HG03442 (cell line): ENCODE data around the gene UGP2.
"Not testable (repeated sequence)": the region's sequence is repeated elsewhere in the genome, so short reads cannot be mapped to it uniquely, and the experiment has no call there.

Experiments used
- ATAC-seq: cut with Tn5 transposase; IDR thresholded peaks from one replicate; pipeline ENCODE4 v1.9.1; 2021; ENCODE audit warnings: mild to moderate bottlenecking, moderate library complexity; ENCODE audit not compliant: unreplicated experiment

Gene UGP2

DNA sequence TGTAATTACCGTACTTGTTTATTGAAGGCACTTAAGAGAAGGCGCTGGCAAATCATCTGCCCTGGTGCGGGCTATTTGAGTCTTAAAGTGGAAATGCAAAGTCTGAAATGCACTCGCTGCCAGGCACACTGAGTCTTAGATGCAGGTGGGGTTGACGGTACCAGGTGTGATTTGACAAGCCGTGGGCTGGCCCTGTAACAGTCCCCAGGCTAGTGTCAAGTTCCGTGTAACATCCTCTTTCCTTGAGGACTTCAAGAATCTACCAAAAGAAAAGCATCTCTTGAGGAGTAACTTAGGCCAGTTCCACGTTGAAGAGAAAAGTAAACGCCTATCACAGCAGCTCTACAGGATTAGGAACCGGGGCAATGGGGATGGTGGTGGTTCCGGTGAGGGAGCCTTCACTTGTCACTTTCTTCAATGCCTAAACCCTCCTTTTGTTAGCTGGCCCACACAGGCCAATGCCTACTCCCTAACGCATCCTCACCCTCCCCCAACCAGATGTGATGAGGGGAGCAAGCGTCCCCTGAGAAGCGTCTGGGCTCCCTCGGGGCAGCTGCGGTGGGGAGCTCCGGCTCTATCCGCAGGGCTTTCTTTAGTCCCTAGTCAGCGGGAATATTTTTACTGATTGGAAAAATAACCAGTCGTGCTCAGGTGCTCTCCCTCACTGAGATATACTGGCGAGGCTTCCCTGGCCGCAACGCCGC is 1.5 kb upstream of the UGP2 start:
- peak; percentile 23 for ATAC-seq

DNA sequence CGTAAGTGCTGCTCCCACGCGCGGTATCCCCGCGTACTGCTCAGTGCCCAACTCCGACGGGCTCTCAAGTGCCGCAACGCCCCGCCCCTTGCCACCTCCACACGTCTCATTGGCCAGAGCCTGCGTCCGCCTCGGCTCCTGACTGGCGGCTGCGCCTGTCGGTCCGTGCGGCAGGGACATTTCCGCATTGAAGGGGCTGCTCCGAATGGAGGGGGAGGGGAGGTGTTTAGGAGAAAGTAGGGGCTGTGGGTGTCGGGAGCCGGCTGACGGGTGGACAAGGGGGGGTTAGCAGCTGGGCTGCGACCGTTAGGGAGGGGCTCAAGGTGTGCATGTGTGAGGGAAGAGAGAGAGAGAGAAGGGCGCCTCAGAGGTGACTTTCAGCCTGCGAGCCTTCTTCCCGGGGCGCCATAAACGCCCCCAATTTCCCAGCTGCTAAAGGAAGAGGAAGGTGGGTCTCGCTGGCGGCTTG is 877 bp upstream of the UGP2 start:
- peak; percentile 93 for ATAC-seq

DNA sequence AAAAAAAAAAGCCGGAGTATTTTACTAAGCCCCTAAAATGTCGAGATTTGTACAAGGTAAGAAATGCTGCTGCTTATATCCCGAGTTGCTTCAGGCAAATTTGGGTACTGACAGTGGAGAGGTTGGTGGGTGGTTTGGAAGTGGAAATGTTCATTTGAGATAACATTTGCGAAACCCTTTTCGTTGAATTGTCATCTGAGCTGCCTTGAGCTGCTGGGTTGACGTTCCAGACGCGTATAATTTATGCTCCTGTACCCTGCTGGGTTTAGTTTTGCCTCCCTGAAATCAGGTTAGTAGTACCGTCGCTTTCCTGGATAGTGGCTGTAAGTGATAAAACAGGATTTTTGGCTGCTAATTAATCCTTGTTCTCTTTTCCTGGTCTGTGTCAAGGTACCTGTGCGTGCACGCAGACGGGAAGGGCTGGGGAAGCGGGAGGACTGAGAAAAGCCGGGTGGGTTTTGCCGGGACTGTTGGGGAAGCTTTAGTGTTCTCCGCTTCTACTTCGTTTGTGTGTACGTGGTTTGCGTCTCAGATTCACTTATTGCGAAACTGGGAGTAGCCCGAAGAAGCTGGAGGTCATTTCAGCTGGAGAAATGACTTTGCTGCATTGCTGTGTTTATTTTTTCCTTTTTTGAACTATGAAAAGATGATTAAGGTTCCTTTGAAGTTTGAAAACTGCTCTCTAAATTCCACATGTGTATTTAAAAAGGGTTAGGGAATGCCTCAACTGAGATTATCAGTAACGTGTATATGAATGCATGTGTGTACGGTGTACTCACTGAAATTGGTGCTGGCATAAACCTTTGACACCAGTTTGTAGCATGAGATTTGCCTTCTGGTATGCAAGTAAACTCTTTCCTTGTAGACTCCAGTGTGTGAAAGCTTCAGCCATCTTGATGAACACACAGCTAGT is 709 bp downstream of the UGP2 start:
- ATAC-seq, result no peak

DNA sequence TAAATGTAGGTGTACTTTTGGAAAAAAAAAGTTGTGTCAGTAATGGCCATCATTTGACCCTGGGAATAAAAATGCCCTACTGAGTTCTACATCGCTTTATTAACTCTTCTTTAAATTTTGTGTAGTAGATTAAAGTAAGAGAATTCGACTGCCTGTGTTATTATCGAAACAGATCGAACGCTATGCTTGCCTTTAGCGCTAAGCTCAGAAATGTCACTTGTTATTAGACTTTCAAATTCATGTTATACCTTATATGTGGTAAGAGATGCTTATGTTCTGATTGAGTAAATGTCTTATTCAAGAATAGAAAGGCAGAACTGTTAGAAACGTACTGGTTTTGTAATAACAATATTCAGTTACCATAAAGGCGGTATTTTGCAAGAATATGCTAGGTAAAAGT is 1.4 kb downstream of the UGP2 start:
- no peak for ATAC-seq

DNA sequence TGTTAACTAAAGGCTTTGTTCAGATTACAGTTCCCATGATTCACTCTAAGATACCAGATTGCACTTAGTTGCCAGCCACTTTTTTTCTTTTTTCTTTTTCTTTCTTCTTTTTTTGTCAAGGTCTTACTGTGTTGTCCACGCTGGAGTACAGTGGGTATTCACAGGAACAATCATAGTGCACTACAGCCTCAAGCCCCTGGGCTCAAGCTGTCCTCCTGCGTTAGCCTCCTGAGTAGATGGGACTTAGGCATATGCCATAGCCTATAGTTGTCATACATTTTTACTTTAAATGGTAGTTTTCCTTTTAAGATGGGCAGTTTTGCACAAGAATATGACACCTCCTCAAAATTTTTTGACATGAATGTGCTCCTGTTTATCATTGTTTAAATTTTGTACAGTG is 2.1 kb downstream of the UGP2 start:
- ATAC-seq, result no peak

DNA sequence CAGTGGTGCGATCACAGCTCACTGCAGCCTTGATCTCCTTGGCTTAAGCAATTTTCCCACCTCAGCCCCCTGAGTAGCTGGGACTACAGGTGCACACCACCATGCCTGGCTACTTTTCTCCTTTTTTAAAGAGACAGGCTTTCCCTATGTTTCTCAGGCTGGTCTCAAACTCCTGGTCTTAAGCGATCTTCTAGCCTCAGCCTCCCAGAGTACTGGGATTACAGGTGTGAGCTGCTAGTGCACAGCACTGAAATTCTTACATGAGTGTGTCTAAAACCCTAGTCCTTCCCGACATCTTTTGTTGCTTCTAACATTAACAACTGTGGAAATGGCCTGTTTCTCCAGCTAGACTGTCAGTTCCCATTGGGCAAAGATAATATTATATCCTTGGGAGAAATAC is 2.9 kb downstream of the UGP2 start:
- no peak for ATAC-seq

DNA sequence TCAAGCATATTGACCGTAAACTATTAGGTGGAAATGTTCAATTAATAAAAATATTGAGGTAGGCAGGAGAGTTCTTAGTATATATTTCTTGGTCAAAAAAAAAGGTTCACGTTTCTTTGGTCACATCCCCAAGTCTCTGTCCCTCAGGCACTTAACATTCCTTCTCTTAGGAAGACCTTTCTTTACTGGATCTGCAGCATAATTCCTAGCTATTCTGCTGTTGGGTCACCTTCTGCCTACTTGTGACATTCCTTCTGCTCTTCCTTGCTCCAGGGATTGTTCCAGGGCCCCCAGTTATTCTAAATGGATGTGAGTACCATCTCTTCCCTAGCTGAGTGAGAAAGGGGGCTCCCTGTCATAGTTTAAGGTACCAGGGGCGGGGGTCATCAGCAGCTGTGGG is 4.2 kb downstream of the UGP2 start:
- no peak for ATAC-seq

DNA sequence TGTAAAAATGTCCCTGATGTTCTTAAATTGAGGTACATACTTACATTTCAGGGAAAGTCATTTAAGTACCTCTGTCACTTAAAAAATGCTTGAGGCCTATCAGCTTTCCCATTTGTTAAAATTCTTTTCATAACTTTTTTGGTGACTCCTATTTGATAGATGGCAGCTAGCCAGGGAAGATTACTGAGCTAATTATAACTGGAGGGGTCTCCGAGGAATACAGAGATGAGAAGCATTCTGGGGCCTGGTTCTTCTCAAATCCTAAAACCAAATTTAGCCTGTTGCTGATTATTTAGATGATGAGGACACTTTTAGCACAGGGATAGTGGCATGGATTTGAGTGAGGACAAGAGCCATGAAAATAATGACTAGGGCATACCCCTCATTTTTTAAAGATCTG is 4.8 kb downstream of the UGP2 start:
- no peak for ATAC-seq

DNA sequence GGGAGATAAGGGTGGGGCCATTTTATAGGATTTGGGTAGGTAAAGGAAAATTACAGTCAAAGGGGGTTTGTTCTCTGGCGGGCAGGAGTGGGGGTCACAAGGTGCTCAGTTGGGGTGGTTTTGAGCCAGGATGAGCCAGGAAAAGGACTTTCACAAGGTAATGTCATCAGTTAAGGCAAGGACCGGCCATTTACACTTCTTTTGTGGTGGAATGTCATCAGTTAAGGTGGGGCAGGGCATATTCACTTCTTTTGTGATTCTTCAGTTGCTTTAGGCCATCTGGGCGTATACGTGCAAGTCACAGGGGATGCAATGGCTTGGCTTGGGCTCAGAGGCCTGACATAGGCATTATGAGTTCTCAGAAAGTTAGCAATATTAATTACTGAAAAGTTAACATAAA is 5.9 kb downstream of the UGP2 start:
- ATAC-seq, result not testable (repeated sequence)

DNA sequence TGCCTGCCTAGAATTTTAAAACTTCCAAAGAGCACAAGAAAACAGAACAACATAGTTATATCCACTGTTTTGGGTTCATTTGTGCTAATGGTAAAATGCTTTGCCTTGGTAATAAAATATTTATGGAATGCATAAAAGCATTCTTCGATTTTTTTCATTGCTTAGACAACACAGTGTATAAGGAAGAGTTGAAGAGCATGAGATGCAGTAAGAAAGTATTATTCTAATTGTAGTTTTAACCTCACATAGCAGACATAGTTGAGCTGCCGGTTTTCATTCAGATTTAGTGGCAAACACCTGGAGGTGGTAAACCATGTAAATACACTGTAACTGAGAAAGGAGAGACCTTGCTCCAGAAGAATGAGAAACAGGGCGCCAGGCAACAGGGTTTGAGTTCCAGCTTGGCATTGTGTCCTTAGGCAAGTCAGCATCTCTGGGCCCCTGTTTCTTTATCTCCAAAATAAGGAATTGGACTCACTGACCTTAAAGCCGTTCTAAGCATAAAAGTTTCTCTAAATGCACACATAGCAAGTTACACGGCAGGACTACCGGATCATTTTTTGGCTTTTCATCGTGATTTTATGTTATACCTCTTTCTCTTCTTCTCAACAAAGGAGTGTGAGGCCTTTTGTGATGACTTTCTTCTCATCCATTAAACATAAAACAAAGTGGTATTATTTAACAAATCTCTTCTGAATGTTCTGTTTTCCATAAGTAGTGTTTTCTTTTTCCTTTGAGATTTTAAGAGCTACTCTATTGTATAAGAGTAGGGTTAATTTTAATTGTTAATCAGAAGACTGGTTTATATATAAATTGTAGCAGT is 7.9 kb downstream of the UGP2 start:
- no peak for ATAC-seq

DNA sequence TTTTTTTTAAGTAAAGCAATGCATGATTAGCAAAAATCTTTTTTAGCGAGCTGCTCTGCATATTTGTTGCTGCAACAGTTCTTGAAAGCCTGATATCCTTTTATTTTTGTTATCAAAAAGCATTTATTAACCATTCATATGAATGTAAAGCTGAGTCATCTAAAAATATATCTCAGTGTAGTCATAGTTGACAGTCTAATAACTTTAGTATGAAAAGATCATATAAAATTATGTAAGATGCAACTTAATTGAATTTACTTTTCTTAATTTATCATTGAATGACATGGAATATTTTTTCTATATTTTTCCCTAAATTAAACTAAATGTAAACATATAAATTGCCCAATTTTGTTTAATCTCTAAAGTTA is 8.5 kb downstream of the UGP2 start:
- no peak for ATAC-seq

DNA sequence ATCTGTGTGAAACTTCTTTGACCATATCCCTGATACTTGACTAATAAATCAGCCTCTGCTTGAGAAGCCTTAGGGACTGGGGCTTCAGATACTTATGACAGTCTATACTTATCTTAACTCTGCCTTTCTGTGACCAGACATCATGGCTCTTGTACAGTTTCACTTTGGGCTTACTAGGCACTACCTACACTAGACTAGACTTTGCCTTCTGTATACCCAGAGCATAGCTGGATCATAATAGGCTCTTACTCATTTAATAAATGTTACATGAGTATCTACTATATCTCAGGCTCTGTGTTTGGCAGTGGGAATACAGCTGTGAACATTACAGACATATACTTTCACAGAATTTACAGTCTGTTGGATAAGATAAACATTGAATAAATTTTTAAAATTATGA is 9.0 kb downstream of the UGP2 start:
- no peak for ATAC-seq

DNA sequence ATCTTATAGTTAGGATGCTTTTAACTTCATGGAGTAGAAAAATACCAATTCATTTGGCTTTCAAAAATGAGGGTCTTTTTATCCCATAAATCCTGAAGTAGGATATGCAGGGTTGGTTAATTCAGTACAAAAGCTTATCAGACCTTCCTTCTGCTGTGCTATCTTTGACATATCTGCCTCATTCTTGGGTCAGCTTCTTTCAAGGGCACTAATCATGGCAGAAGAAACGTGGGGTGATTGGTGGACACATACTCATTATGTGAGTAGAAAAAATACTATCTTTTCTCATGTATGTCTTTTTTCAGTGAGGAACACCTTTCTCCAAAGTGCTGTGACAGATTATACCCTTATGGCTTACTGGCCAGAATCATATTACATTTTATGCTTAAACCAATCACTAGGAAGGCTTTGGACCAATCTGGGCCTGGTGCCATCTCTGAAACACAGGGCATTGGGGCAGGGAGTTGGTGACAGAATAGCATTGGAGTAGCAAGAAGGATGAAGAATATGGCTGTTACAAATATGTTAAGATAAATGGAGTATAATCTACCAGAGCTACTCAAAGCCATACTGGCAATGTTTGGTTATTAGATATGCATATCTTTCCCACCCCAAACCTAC is 10.1 kb downstream of the UGP2 start:
- no peak for ATAC-seq

DNA sequence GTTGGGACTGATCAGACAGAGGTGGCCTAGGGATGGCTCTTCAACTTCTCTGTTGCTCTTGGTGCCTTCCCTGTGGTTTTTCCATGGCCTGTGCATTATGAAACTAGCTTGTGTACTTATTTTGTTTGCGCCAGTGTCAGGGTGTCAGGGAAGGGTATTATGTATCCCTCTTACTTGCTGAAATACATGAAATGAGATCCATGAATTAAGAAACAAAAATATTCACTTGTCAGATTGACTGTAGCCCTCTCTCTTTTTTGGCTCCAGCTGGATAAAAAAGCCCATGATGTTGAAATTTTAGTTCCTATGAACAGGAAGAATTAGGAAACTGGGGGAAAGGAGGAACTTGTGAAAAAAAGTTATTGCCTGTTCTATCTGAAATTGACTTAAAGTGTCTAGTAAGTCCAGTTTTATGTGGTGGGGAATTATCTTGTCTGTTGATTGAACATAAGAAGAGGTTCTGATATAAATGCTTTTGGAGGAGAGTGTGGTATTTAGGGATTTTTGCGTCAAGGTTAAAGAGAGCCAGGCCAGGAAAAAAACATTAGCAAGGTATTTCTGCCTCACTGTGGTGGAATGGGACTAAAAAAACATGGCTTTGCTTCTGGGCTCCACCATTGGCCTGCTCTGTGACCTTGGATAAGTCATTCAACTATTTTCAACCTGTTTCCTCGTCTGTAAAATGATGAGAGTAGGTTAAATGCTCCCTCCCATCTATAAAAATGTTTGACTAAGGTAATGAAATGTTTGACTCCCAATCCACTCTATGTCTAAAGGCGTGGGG is 12.0 kb downstream of the UGP2 start:
- ATAC-seq, result no peak

DNA sequence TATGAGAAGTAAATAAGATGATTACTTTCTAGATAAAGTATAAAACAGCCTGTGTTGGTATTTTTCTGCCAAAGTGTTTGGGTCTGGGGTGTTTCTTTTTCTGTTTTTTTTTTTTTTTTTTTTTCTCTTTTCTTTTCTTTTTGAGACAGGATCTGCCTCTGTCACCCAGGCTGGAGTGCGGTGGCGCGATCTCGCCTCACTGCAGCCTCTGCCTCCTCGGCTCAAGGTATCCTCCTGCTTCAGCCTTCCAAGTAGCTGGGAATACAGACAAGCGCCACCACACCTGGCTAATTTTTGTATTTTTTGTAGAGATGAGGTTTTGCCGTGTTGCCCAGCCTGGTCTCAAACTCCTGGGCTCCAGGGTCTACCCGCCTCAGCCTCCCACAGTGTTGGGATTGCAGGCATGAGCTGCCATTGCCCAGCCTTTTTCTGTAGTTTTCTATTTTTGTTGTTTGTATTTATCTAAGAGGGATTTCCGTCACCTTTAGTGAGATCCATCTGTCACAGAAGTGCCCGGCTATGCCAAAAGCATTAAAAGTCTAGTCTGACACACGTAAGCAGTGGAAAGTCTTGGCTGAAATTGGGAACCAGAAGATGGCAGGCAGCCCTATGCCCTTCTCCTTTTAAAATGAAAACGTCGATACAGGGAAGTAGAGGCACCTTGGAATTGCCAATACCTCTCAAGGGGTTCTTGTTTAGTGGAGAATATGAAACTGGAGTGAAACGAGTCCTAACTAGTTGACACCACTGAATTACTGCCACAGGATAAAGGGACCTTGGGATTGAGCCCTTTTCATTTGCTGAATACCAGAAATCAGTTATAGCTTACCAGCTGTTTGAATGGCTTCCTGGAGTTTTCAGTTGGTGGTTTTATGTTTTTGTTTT is 14.0 kb downstream of the UGP2 start:
- ATAC-seq, result no peak

DNA sequence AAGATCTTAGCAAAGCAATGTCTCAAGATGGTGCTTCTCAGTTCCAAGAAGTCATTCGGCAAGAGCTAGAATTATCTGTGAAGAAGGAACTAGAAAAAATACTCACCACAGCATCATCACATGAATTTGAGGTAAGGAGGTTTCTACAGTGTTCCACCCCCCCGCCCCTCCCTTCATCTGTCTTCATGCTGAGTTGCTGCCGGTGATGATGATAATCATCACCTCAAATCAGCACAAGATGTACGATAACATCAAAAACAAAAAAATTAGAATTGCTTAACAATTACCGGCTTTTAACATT is 14.6 kb downstream of the UGP2 start:
- no peak for ATAC-seq

DNA sequence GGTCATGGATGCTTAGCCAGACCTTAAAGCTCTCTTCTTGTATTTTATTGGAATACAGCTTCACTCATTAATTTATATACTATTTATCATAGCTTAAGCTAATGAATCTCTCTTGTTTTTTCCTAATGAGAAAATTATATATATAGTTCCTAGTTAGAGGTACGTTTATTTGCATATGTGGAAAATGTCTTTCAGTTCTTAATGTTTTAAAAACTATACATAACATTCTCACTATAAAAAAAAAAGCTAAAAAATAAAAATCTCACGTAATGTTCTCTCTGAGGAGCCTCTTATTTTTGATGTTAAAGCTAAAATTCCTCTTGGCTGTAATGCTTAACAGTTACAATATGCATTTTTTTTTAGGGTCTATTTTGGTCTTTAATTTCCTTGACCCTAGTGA is 16.6 kb downstream of the UGP2 start:
- ATAC-seq, result no peak

DNA sequence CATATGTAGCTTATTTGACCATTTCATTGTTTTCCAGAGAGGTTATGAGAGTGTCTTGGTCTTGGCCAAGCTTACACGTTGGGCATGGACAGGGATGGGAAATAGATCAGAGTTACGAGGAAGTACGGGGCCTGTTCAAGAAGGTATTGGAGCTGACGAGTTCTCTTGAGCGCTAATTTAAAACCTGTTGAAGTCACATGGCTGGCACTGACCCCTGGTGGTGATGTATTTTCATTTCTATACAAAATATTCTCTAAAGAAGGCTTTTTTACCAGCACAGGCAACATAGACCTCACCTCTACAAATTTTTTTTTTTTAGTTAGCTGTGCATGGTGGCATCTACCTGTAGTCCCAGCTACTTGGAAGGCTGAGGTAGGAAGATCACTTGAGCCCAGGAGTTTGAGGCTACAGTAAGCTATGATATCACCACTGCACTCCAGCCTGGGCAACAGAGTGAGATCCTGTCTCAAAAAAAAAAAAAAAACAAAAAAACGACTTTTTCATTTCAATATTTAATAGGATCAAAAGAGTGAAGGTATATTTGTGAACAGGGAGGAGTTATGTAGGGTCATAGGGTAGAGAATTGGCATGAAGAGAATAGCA is 19.6 kb downstream of the UGP2 start:
- ATAC-seq, result peak; percentile 60

DNA sequence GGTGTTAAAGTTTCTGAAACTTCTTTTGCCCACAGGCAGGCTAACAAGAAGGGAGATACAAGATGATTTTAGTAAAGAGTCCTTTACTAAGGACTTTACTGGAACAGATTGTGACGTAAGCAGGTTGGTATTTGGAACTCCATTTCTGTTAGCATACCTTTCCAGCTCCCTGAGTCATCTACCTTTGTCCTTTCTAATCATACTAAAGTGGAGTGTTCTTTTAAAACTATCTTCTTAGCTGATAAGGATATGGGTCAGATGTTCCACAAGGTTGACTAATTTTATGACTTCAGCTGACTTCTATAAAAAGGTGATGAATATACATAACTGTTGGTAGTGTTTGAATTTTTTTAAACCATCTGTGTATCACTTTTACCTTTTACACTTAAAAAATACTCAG is 21.1 kb downstream of the UGP2 start:
- no peak for ATAC-seq
